ENCODE data around the gene ITCH.

GRCh38 chr20:34522969-34523871 is 160.1 kb downstream of the ITCH start:
- no peak; the same call in 1 of the 2 replicates for TF ChIP-seq CEBPB (IDR thresholded peaks at IDR 0.05; ENCODE audit: low read depth, low read length)
- TF ChIP-seq SAP30 (IDR thresholded peaks at IDR 0.05; ENCODE audit: insufficient read depth, insufficient replicate concordance, low read length), result no peak
- TF ChIP-seq EZH2 (IDR thresholded peaks at IDR 0.05; ENCODE audit: low read depth, low read length, severe bottlenecking), result no peak
- TF ChIP-seq SP1 (IDR thresholded peaks at IDR 0.05; ENCODE audit: low read depth, low read length), result no peak
- no peak for TF ChIP-seq POLR2A (IDR thresholded peaks at IDR 0.05; ENCODE audit: control extremely low read depth in 1 of 2, low read depth in 2 of 2, low read length in 2 of 2)
- TF ChIP-seq GTF2F1 (IDR thresholded peaks at IDR 0.05; ENCODE audit: borderline replicate concordance, low read depth, low read length), result no peak
